ENCODE data around the gene VAV2.

VAV2 gene

GRCh38 chr9:133759146-133759900 lies 232.8 kb downstream of the VAV2 start:
- Histone ChIP-seq H3K4me1 (ENCODE audit: control insufficient read depth in 1 of 2, insufficient read depth in 1 of 2, low read depth in 1 of 2, low read length in 1 of 2) (no peaks in the 10 kb centered on the region), H3K27me3 (no peaks in the 10 kb centered on the region), H3K36me3 (no peaks in the 10 kb centered on the region), H3K4me3 (ENCODE audit: low read depth in 1 of 2, low read length in 1 of 2) (no peak overlapping the region), H3K27ac (no peak overlapping the region), H3K9me3 (no peaks in the 10 kb centered on the region)
- TF ChIP-seq CTCF (IDR thresholded peaks at IDR 0.05), result no peak

DNA sequence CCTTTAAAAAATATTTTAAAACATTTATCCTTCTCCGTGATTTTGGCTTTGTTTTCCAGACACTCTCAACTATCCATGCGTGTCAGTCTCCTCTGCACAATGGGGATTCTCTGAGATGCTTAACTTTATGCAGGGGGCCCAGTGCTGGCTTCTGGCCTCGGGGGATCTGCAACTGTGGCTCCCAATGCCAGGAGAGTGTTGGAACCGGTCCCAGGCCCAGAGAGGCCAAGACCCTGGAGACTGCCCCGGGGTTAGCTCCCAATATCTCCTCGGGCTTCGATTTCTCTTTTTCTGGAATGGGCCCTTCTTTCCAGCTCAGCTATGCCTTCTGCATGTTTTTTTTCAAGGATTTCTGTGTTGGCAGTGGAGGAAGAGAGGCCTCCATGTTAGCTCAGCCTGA lies 233.9 kb downstream of the VAV2 start:
- no peak overlapping the region for H3K4me3 ChIP-seq (ENCODE audit: low read depth in 1 of 2, low read length in 1 of 2)
- H3K27me3 ChIP-seq, result no peaks in the 10 kb centered on the region
- H3K36me3 ChIP-seq, result no peaks in the 10 kb centered on the region
- TF ChIP-seq CTCF (IDR thresholded peaks at IDR 0.05), result no peak
- no peaks in the 10 kb centered on the region for H3K9me3 ChIP-seq
- no peak overlapping the region for H3K27ac ChIP-seq
- no peaks in the 10 kb centered on the region for H3K4me1 ChIP-seq (ENCODE audit: control insufficient read depth in 1 of 2, insufficient read depth in 1 of 2, low read depth in 1 of 2, low read length in 1 of 2)

- no peak overlapping the region for H3K4me3 ChIP-seq (ENCODE audit: low read depth in 1 of 2, low read length in 1 of 2)
- H3K27ac ChIP-seq, result no peak overlapping the region
- no peaks in the 10 kb centered on the region for H3K4me1 ChIP-seq (ENCODE audit: control insufficient read depth in 1 of 2, insufficient read depth in 1 of 2, low read depth in 1 of 2, low read length in 1 of 2)
- H3K9me3 ChIP-seq, result no peaks in the 10 kb centered on the region
- H3K27me3 ChIP-seq, result peaks cover 16% of the 10 kb centered on the region
- TF ChIP-seq CTCF (IDR thresholded peaks at IDR 0.05), result no peak
- no peaks in the 10 kb centered on the region for H3K36me3 ChIP-seq
Measured at GRCh38 chr9:133754688-133755227, 237.4 kb downstream of the VAV2 start.

- Histone ChIP-seq H3K4me1 (ENCODE audit: control insufficient read depth in 1 of 2, insufficient read depth in 1 of 2, low read depth in 1 of 2, low read length in 1 of 2) (no peaks in the 10 kb centered on the region), H3K36me3 (no peaks in the 10 kb centered on the region), H3K27me3 (peaks cover 18% of the 10 kb centered on the region), H3K9me3 (no peaks in the 10 kb centered on the region), H3K27ac (no peak overlapping the region), H3K4me3 (ENCODE audit: low read depth in 1 of 2, low read length in 1 of 2) (no peak overlapping the region)
- TF ChIP-seq CTCF (IDR thresholded peaks at IDR 0.05), result no peak
Measured at GRCh38 chr9:133754187-133754586, 237.9 kb downstream of the VAV2 start.

DNA sequence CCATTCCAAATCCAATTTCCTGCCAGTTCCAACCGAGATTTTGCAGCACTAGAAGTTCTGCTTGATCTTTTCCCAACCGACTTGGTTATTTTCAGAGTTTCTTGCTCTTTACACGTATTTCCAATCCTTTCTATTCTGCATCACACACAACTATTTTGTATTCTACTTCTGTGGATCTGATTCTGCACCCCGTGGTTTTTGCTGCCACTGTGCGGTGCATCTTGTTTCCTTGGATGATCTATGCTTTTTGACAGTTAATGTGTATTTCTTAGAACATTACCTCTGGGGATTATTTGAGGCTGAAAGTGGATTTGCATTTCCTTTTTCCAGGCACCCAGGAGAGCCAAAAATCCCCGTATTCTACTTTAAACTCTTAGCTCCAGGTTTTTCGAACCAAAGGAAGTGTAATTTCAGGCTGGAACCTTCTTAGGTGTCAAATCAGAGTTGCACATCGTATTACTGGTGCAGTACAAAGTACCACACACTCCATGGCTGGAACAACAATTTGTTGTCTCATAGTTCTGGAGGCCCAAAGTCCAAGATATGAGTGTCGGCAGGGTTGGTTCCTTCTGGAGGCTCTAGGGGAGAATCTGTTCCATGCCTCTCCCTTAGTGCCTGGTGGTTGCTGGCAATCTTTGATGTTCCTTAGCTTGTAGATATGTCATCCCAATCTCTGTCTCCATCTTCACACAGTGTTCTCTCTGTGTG lies 239.2 kb downstream of the VAV2 start:
- TF ChIP-seq CTCF (IDR thresholded peaks at IDR 0.05), result no peak
- no peak overlapping the region for H3K4me3 ChIP-seq (ENCODE audit: low read depth in 1 of 2, low read length in 1 of 2)
- H3K4me1 ChIP-seq (ENCODE audit: control insufficient read depth in 1 of 2, insufficient read depth in 1 of 2, low read depth in 1 of 2, low read length in 1 of 2), result no peaks in the 10 kb centered on the region
- H3K27me3 ChIP-seq, result peaks cover 18% of the 10 kb centered on the region
- no peaks in the 10 kb centered on the region for H3K36me3 ChIP-seq
- H3K27ac ChIP-seq, result no peak overlapping the region
- no peaks in the 10 kb centered on the region for H3K9me3 ChIP-seq
